ENCODE results near the gene PCDH18.

- TF ChIP-seq CTCF (IDR thresholded peaks at IDR 0.05) (no peak), POLR2A (IDR thresholded peaks at IDR 0.05) (no peak)
These were observed 60.4 kb downstream of the PCDH18 start for GRCh38 chr4:137471895-137472294.

Measured in testis (tissue), 2 donors.